Measurements from ENCODE around the gene ZNF521. TPM values are rescaled to one million over a fixed set of nuclear protein-coding genes. Genes with fewer than 3 reads are reported as not detected.

The ZNF521 gene
- total RNA-seq, 1 donor from 2014 or later: 51.4 TPM

- Mint-ChIP-seq H3K36me3 (no peaks in the 10 kb centered on the region), H3K27ac (no peak overlapping the region), H3K4me1 (peaks cover 9% of the 10 kb centered on the region), H3K27me3 (ENCODE audit: low read depth) (no peaks in the 10 kb centered on the region), H3K9me3 (no peaks in the 10 kb centered on the region), H3K4me3 (no peak overlapping the region)
- DNase-seq (ENCODE audit: low spot score in 2 of 2, unreplicated experiment in 2 of 2): no peak
- TF ChIP-seq CTCF (IDR thresholded peaks at IDR 0.05; ENCODE audit: unreplicated experiment): no peak
Measured at GRCh38 chr18:25103468-25104155, 248.4 kb downstream of the ZNF521 start.

DNA sequence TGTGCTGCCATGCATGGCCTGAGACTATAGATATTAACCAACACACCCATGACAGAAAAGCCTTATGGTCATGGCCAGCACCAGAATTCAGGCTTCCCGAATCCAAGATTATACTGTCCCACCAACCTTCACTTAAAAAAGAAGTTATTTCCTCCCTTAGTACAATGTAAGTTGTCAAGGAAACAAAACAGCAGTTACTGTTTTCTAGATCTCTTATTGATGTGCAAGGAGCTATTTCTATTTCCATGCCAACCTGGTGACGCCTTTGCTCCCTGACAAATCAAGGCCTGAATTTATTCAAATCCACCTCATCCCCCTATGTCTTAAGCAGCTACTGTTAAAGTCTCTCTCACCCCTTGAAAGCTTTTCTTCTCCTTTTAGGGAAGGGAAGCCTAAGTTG, 249.3 kb downstream of the ZNF521 start:
- no peaks in the 10 kb centered on the region for H3K27me3 Mint-ChIP-seq (ENCODE audit: low read depth)
- no peaks in the 10 kb centered on the region for H3K36me3 Mint-ChIP-seq
- H3K4me3 Mint-ChIP-seq: no peak overlapping the region
- H3K9me3 Mint-ChIP-seq: no peaks in the 10 kb centered on the region
- DNase-seq (ENCODE audit: low spot score in 2 of 2, unreplicated experiment in 2 of 2): no peak
- H3K27ac Mint-ChIP-seq: no peak overlapping the region
- no peak for TF ChIP-seq CTCF (IDR thresholded peaks at IDR 0.05; ENCODE audit: unreplicated experiment)
- peaks cover 9% of the 10 kb centered on the region for H3K4me1 Mint-ChIP-seq

GRCh38 chr18:25100418-25100817, 251.5 kb downstream of the ZNF521 start:
- no peak overlapping the region for H3K27ac Mint-ChIP-seq
- no peak for DNase-seq (ENCODE audit: low spot score in 2 of 2, unreplicated experiment in 2 of 2)
- no peaks in the 10 kb centered on the region for H3K9me3 Mint-ChIP-seq
- TF ChIP-seq CTCF (IDR thresholded peaks at IDR 0.05; ENCODE audit: unreplicated experiment): no peak
- no peaks in the 10 kb centered on the region for H3K36me3 Mint-ChIP-seq
- H3K4me3 Mint-ChIP-seq: no peak overlapping the region
- no peaks in the 10 kb centered on the region for H3K27me3 Mint-ChIP-seq (ENCODE audit: low read depth)
- peaks cover 9% of the 10 kb centered on the region for H3K4me1 Mint-ChIP-seq

DNA sequence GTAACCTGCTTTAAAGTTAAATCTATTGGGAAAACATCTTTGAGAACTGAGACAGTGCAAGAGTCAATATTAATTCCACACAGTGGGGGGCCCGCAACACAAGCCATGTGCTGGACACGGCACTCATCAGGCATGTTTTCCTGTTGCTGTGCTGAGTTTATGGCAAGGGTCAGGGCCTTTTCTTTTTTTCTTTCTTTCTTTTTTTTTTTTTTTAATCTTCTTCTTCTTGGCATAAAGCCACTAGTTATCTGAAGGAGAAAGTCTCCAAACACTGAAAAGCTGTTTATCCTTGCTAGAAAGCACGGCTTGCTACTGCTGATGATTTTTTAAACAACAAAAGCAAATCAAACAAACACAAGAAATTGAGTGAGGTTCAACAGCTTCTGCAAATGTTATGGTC, 252.1 kb downstream of the ZNF521 start:
- no peaks in the 10 kb centered on the region for H3K36me3 Mint-ChIP-seq
- no peak overlapping the region for H3K4me3 Mint-ChIP-seq
- TF ChIP-seq CTCF (IDR thresholded peaks at IDR 0.05; ENCODE audit: unreplicated experiment): no peak
- no peak overlapping the region for H3K27ac Mint-ChIP-seq
- no peak for DNase-seq (ENCODE audit: low spot score in 2 of 2, unreplicated experiment in 2 of 2)
- no peaks in the 10 kb centered on the region for H3K27me3 Mint-ChIP-seq (ENCODE audit: low read depth)
- H3K9me3 Mint-ChIP-seq: no peaks in the 10 kb centered on the region
- H3K4me1 Mint-ChIP-seq: peaks cover 9% of the 10 kb centered on the region

DNA sequence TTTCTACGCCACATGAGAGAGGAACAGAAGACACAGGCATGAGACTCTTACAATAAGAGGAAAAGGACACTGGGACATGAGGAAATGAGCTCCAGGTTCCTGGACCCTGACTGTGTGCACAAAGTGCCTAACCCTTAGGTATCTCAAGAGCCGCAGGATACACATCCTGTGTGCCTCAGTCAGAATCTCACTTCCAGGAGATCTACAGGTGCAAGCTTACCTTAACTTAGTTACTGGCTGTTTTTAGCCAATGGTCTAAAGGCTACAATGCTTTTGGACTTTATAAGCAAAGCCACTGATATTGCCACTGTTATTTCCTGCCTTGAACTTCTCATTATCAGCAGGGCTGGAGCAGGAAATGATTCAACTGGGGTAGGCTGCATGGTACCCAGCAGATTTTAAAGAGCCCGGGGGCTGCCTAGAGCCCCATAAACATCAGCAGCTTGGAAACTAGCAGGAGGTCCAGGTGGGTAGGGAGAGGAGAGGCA, 254.4 kb downstream of the ZNF521 start:
- no peak for TF ChIP-seq CTCF (IDR thresholded peaks at IDR 0.05; ENCODE audit: unreplicated experiment)
- H3K27me3 Mint-ChIP-seq (ENCODE audit: low read depth): no peaks in the 10 kb centered on the region
- H3K4me3 Mint-ChIP-seq: no peak overlapping the region
- peaks cover 11% of the 10 kb centered on the region for H3K4me1 Mint-ChIP-seq
- no peak for DNase-seq (ENCODE audit: low spot score in 2 of 2, unreplicated experiment in 2 of 2)
- no peaks in the 10 kb centered on the region for H3K9me3 Mint-ChIP-seq
- H3K36me3 Mint-ChIP-seq: no peaks in the 10 kb centered on the region
- H3K27ac Mint-ChIP-seq: no peak overlapping the region

Data from mesothelial cell of epicardium (in vitro differentiated cells).